HG03066 (cell line): Measurements from ENCODE around the gene IL3.

Source experiments
- ATAC-seq: cut with Tn5 transposase; IDR thresholded peaks from one replicate; pipeline ENCODE4 v1.9.1; 2021; ENCODE audit warnings: low read depth; ENCODE audit not compliant: unreplicated experiment

Gene IL3, protein sequence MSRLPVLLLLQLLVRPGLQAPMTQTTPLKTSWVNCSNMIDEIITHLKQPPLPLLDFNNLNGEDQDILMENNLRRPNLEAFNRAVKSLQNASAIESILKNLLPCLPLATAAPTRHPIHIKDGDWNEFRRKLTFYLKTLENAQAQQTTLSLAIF

DNA sequence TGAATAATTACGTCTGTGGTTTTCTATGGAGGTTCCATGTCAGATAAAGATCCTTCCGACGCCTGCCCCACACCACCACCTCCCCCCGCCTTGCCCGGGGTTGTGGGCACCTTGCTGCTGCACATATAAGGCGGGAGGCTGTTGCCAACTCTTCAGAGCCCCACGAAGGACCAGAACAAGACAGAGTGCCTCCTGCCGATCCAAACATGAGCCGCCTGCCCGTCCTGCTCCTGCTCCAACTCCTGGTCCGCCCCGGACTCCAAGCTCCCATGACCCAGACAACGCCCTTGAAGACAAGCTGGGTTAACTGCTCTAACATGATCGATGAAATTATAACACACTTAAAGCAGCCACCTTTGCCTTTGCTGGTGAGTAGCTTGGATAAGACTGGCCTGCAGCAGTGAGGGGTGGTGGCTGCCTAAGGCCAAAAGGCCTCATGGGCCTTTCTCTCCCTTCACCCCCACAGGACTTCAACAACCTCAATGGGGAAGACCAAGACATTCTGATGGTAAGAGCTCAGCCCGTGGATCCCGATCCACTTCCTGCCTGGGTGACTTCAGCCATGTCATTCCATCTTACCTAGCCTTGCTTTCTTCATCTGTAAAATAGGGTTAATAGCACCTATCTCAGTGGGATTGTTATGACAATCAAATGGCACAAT is at the start of gene IL3:
TSS of gene IL3 (plus strand) at position 155 of the 661 bp plus-strand sequence. CDS start at position 207, 52 bp downstream.
- ATAC-seq = no peak

DNA sequence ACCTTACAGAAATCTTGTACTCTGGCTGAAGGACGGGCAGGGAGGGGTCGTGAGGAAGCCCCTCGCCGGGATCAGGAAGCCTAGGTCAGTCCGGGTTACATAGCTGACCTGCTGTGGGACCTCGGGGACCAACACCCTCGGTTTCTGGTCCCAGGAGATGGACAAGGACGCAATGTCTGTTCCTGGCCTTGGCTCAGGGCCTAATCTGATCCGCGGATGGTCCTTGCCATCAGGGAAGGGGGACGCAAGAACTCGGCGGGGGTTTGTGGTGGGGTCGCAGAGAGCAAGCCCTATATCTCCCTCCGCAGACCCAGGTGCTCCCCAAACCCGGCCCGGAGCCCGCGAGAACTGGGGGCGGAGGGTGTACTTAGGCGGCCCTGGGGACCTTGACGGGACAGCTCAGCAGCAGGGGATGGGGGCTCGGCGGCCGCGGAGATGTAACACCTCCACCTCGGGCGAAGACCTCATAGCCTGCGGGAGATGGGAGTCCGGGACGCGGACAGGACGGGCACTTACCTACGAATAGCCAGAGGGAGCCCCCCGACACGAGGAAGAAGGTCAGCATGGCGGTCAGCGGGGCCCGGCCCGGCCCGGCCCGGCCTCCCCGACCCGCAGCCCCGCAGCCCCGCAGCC is 49.4 kb upstream of the IL3 start:
- no peak for ATAC-seq

DNA sequence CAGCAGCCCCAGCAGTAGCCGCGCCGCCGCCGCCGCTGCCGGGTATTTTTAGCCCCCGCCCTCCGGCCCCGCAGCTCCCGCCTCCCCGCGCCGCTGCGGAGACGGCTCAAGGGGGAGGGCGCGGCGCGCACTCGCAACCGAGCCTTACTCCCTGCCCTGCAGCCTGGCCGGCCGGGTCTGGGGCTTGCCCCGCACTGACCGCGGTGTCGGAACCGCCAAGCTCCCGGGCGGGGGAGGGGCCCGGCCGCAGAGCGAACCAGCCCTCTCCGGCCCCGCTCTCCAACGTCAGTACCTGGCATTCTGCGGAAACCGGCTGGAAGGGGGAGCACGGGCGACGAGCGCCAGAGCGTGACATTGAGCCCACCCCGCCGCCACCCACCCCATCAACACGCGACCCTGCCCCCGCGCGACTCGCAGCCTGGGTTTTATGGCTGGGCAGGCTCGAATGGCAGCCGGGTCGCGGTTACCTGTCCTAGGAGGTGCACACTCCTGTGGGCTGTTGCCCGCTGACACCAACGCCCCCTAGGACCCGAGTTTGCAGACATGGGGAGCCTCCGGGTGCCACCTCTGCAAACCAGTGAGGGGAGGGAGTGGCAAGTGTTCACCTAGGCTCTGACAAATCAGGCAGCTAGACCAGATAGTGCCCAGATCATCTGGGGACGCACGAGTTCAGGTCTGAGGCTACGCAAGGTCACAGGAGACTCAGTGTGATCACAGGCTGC is 48.7 kb upstream of the IL3 start, which contains the start of gene ACSL6:
TSS of gene ACSL6 (minus strand) at position 37 of the 722 bp plus-strand sequence. CDS start 105 bp downstream, outside the sequence.
- no peak for ATAC-seq

DNA sequence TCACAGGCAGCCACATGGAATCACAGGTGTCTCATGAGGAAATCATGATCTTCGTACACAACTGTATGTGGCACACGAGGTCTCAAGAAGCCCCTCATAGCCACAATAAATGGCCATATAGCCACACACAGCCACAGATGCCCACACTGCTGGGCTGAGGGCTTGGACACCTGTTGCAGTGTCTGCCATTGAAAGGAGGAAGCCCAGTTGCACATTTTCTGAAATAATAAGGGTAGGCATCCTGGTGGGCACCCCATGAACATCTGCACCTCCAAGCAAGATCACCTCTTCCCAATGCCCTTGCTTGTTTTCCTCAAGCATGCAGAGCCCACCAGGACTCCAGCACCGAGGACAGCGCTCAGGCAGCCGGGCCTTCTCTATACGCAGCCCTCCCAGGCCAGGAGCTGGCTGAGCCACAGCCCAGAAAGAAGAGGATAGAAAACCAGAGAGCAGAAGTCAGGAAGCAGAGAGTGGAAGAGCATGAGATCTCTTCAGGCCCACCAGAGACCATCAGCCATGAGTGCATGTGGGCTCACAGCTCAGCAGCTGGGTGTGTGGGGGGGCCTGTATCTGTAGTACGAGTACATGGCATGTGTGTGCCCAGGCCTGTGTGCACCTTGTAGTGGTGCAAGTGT is 48.0 kb upstream of the IL3 start:
- ATAC-seq = no peak

DNA sequence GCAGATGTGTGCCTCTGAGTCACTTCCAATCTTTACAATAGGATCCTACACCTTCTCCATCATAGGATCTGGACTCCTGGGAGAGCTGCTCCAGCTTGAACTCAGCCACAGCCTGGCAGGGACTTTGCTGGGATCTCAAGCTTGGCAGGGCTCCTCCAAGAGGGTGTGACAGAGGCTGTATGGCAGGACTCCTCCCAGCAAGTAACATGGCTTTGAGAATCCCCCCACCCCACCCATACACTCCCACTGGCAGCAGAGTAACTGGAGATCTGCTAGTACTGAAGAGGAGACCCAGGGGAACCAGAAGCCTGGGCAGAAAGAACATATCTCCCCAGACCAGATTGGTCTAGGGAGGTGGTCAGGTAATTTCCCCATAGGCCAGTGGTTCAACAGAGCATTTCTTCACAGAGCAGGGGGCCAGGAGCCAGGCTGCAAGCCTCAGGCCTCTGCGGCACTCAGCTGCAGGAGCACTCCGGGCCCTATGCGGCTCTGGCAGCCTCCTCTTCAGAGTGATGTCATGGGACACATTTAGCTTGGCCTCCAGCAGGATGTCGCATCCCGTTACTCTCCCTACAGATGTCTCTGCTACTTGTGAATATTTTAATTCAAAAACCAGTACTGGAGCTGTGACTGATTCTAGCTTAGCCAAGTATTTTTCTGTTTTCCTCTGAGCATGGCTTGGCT is 47.3 kb upstream of the IL3 start:
- ATAC-seq = no peak

DNA sequence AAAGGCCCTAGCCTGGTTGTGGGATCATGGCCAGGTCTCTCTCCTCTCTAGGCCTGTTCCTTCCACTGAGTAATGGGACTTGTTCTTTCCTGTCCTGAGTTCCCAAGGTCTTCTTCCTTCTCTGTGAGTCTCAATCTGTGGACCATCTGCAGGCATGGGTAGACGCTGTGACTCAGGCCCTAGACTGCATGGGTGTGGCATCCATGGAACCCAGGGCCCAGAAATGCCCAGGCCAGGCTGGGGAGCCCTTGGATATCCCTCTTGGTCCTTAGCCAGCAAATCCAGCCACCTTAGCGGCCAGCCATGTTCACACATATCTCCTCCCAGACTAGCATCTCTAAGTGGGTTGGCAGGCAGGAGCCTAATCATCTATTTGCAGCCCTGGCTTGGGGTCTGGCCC is 46.7 kb upstream of the IL3 start:
- no peak for ATAC-seq

DNA sequence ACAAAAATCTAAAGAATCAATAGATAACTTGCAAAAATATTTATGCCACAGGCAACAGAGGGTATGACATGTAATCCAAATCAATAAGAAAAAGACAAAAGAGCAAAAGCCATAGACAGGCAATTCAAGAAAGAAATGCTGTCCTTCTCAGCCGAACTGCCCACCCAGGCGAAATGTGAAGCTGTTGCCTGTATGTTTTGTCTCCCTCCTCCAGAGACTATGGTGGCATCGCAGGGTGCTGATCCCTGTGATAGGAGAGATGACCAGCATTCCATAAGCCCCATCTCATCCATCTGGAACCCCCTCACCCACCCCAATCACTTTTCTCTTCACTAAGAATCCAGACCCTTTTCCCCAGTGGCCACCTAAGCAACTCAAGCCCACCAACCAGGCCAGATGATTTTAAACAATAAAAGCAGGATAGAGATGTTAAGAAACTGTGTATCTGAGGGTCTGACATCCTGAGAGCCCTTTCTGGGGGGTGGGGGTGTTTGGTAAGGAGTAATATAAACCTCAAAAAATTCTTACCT is 43.7 kb upstream of the IL3 start:
- ATAC-seq = no peak

DNA sequence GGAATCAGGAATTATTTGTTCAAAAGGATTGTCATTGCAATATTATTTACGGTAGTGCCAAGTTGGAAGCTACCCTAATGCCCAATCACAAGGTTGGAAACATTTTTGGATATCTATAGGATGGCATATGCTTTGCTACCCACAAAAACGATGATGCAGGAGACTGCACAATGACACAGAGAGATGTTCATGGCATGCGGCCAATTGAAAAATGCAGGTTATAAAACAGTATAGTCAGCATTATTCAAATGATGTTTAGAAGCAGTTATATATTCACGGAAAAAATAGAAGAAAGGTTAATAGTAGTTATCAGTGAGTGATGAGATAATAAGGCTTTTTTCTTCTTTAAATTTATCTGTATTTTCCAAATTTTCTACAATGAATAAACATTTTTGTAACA is 43.1 kb upstream of the IL3 start:
- ATAC-seq = no peak

DNA sequence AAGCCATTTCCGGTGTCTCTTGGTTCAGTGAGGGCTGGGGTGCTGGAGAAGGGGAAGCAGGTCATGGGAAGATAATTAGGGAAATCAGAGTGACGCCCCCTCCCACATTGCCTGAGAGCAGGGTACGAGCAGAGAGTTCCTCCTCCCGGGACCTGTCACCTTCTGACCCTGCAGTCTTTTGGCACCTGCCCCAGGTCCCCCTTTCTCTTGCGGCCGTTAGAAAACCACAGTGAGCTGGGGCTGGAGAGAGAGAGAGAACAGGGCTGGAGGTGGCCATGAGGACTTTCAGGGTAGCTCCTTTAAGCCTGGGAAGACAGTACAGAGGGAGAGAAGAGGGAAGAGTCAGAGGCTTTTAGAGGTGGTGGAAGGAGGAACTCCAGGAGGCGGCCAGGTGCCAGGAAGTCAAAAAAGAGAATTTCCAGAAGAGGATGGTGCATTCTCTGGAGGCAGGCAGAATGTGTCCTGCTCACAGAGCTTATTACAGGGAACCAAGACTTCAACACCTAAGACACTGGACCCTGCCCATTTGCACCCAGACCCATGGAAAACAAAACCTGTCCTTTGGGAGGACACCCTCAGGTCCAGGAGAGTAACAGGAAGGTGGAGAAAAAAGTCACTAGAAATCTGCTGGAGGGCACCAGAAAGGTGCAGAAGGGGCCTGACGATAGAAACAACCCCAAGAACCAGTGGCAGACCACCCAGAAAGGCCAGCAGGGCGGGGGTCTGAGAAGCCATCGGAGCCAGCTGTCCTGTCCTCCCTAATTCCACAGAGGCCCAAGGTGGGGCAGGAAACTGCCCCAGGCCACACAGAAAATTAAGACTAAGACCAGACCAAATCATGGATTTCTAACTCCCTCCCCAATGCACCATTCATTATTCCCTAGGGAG is 42.5 kb upstream of the IL3 start:
- no peak for ATAC-seq

DNA sequence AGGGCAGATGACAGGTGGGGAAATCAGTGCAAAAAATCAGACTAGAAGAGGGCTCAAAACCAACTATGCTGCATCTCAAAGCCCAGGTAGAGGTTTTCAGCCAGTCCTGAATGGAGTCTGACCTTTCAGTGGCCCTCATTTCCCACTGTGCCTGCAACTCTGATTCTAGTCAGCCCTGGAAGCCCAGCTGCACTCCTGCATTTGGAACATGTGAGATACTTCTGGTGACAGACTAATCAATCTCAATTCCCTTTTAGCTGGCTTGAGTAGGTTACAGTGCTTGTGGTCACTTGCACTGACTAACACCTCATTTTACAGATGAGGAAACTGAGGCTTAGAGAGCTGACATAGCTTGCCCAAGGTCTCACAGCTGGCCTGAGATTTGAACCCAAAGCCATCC is 41.1 kb upstream of the IL3 start:
- ATAC-seq = no peak

DNA sequence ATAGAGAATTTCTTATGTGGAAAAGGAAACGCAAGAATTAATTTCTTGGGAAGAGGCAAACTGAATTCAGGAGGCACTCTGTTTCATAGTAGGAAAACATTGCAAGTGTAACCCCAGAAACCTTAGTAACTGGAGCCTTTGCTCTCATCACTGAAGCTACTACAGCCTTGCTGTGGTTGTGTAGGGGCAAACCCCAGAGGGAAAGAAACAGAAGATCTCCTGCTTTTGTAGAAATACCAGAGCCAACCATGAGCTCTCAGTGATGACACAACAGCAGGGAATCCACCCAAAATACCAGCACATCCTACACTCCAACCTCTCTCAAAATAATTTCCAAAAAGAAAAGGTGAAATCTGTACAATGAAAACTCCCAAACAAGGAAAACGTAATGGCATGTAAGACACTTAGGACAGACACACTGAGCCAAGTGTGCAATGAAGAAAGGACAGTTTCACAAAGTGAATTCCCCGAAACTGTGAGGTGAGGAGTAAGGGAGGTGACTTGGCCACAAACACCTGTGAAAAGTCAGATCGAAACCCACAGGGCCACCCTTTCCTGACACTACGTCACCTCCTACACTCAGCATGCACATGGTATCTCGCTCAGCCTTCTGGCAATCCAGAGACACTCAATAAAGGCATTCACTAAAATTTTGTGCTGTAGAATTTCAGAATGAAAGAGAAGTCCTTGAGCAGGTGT is 40.4 kb upstream of the IL3 start:
- ATAC-seq = peak; percentile 97

DNA sequence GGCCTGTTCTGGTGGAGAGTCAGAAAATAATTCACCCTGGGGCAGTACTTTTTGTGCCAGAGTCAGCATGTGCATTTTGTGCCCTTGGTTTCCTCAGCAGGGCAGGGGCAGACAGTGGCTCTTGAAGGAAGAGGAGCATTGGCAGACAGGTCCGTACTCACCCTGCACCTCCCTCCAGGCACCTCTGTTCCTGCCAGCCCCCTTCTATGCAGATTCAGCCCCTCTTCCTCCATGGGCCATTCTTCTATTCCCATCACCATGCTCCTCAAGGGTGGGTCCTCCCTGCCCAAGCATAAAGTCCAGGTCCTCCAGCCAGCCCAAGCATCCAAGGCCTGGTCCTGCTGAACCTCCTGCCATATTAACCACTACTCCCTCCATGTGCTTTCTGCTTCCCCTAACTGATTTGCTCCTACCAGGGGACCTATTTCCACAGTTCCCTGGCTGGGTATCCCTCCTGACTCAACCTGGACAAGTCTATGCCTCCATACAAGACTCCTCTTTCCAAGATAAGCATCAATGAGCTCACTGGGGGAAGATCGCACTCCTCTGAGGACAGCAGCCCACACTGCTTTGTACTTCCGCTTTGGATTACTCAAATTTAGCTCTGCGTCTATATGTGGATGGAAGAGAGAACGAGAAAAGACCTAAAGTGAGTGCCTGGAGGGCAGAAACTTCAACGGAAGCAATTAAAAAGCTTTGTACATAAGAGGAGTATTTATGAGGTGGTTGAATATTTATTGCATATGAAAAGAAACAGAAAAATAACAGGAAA is 39.7 kb upstream of the IL3 start:
- peak; percentile 11 for ATAC-seq

DNA sequence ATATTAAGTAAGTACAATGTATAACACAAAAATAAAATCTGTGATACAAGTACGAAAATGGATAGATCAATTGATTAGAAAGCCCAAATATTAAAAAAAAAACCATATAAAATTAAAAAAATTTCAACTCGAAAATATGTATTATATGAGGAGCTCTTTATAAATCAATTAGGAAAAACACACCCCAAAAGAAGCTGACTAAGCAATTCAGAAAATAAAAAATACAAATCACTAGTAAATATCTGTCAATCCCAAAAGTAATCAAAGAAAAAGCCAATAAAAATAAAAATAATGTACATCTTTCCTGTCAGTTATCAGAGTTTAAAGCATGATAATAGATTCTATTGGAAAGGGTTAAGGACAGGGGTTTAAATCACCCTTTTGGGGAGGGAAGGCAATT is 38.8 kb upstream of the IL3 start:
- no peak for ATAC-seq

DNA sequence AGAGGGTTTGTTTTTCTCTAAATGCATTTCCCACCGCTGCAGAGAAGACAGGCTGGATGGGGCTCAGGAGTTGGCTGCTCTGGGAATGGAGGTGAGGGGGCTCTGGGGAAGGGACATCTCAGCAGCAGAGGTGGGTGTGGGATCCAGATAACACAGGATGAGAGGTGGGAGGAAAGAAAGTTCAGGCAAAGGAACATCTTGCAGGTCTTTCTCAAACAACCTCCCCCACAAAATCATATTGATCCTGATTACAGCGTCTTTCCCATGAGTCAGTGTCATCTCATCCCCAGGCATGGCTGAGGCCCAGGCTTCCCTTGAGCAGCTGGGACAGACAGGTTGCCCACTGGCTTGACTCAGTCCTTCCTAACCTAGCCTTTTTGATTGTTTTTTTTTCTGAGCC is 37.7 kb upstream of the IL3 start:
- ATAC-seq = no peak

DNA sequence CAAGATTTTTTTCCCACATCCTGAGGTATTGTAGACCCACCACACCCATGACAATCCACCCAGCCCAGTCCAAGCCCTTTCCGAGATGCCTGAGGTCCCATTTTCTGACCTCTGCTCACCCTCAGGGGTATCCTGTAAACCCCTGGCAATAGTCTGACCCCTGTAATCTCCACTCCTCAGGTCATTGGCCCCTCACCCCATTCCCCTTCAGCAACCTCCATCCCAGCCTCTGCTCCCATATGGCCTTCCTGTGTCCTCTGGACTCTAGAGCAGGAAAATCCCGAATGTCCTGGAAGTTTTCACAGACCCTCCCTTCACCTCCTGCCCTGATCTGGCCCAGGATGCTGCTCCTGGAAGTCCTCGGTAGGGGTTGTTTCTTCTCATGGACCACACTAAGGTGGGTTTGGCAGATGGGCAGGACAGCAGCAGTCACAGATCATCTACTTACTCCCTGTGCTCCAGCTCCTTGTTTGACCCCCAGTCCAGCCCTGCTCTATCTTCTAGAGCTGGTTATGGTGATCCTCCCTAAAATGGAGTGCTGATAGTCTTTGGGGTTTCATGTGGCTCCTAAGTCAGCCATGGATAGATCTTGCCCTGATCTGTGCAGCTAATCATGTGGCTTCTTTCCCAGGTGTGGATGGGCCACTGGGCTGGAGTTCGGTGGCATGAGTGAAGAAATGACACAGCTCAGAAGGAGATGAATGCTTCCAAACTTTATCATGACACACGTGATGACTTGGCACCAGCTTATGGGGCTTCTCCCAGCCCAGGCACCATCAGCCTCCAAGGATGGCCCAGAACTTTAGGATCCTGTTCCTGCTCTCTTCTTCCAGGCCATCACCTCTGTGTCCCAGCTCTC is 37.0 kb upstream of the IL3 start:
- no peak for ATAC-seq

DNA sequence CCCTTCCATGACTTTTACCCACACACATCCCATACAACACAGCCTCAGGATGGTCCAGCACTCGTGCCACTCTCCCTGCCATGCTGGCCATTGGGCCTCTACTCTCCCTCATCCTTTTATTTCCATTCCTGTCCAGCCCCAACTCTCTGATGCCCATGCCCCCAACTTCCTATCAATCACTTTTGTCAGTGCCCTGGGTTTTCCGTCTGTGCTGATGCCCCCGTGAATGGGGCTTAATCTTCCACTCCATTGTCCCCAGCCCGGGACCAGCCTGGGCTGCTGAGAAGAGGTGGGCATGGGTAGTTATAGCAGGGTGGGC is 36.4 kb upstream of the IL3 start:
- ATAC-seq = no peak

DNA sequence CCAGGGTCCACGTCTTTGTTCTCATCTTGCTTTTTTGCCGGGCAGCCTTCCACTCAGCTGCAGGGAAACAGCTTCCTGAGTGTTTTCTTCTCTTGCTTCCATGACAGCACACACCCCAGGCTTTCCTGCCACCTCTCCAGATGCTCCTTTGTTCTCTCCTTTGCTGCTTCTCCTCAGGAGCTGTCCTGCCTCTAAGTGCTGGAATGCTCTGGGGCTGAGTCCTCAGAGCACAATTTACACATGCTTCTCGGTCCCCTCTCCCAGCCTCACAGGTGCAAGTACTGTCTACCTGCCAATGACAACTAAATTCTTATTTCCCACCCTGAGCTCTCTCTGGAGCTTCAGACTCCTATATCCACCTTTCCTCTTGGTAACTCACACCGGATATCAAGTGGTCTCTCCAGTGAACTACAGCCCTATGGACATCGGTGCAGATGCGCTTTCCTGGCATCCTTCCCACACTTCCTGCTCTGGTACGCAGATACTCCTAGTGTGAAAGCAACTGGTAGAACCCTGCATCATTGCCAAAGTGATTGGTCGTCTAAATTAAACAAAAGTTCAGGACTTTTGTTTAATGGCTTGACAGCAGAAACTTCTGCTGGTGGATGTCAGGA is 35.6 kb upstream of the IL3 start:
- no peak for ATAC-seq
